Measurements from ENCODE around the gene SLC7A14.

- TF ChIP-seq, protein P1, sequence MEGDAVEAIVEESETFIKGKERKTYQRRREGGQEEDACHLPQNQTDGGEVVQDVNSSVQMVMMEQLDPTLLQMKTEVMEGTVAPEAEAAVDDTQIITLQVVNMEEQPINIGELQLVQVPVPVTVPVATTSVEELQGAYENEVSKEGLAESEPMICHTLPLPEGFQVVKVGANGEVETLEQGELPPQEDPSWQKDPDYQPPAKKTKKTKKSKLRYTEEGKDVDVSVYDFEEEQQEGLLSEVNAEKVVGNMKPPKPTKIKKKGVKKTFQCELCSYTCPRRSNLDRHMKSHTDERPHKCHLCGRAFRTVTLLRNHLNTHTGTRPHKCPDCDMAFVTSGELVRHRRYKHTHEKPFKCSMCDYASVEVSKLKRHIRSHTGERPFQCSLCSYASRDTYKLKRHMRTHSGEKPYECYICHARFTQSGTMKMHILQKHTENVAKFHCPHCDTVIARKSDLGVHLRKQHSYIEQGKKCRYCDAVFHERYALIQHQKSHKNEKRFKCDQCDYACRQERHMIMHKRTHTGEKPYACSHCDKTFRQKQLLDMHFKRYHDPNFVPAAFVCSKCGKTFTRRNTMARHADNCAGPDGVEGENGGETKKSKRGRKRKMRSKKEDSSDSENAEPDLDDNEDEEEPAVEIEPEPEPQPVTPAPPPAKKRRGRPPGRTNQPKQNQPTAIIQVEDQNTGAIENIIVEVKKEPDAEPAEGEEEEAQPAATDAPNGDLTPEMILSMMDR (IDR thresholded peaks at IDR 0.05; ENCODE audit: insufficient read depth, low read depth, low read length) = no peak
- no peak for TF ChIP-seq EZH2 (IDR thresholded peaks at IDR 0.05; ENCODE audit: insufficient read depth, low read length)
Observed at GRCh38 chr3:170606675-170607074, 20.8 kb upstream of the SLC7A14 start.
